ENCODE measurements around the gene RSKR. TPM values are rescaled to one million over a fixed set of nuclear protein-coding genes. Genes with fewer than 3 reads are reported as not detected.

The RSKR gene
- total RNA-seq, 1 experiment from 2014 or later, result 18.9 TPM

GRCh38 chr17:28575126-28575795, 38.7 kb downstream of the RSKR start:
- H3K9me2 ChIP-seq (ENCODE audit: insufficient read depth), result no peaks in the 10 kb centered on the region
- H3K4me2 ChIP-seq (ENCODE audit: low read length), result peak overlapping the region; percentile 50; the same call in 1 of the 2 replicates
- no peak overlapping the region for H2AFZ ChIP-seq (ENCODE audit: low read depth, low read length, poor library complexity, severe bottlenecking)
- CTCF ChIA-PET, result no interaction called here
- H4K20me1 ChIP-seq (ENCODE audit: insufficient read depth), result no peaks in the 10 kb centered on the region
- intact Hi-C loops (cut with micrococcal nuclease), result no loop called here
- no peaks in the 10 kb centered on the region for H3K27me3 ChIP-seq (ENCODE audit: insufficient read depth, low read length)
- H3K4me3 ChIP-seq (replicated peaks in 1 of 2; ENCODE audit: low read depth in 1 of 2, low read length in 2 of 2), result no peak overlapping the region
- no peak overlapping the region for H3K27ac ChIP-seq (ENCODE audit: low read depth, low read length)
- H3K4me1 ChIP-seq (ENCODE audit: control insufficient read depth in 1 of 2, insufficient read depth in 2 of 2, low read length in 2 of 2), result peaks cover 6 to 23% of the 10 kb centered on the region in 2 experiments; a peak in 3 of 4 replicates
- POLR2A ChIA-PET, result no interaction called here
- H3K79me2 ChIP-seq (ENCODE audit: insufficient read depth, low read length), result peaks cover 9% of the 10 kb centered on the region; the same call in 1 of the 2 replicates
- BruUV-seq (replicated peaks), result no TSS peak
- no peaks in the 10 kb centered on the region for H3K9me3 ChIP-seq (ENCODE audit: control insufficient read depth in 1 of 2, insufficient read depth in 1 of 2, low read depth in 1 of 2, low read length in 2 of 2)
- ATAC-seq (no peak), DNase-seq (ENCODE audit: low read depth, low spot score) (no peak)
- TF ChIP-seq EGR1 (IDR thresholded peaks at IDR 0.05; ENCODE audit: low read depth), result no peak
- TF ChIP-seq, protein P1, sequence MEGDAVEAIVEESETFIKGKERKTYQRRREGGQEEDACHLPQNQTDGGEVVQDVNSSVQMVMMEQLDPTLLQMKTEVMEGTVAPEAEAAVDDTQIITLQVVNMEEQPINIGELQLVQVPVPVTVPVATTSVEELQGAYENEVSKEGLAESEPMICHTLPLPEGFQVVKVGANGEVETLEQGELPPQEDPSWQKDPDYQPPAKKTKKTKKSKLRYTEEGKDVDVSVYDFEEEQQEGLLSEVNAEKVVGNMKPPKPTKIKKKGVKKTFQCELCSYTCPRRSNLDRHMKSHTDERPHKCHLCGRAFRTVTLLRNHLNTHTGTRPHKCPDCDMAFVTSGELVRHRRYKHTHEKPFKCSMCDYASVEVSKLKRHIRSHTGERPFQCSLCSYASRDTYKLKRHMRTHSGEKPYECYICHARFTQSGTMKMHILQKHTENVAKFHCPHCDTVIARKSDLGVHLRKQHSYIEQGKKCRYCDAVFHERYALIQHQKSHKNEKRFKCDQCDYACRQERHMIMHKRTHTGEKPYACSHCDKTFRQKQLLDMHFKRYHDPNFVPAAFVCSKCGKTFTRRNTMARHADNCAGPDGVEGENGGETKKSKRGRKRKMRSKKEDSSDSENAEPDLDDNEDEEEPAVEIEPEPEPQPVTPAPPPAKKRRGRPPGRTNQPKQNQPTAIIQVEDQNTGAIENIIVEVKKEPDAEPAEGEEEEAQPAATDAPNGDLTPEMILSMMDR (IDR thresholded peaks at IDR 0.05 in 2 of 3, conservative IDR thresholded peaks at IDR 0.05 in 1 of 3; ENCODE audit: borderline replicate concordance in 1 of 3, insufficient read depth in 1 of 3, low read depth in 2 of 3, low read length in 2 of 3), result 0 out of 6 replicates have a peak, but pooled peaks of 1 of the 3 experiments have one; percentile 10
- no peak for TF ChIP-seq ZNF274 (IDR thresholded peaks at IDR 0.05; ENCODE audit: low read depth, low read length)
- no peak for TF ChIP-seq ZFX (IDR thresholded peaks at IDR 0.05)
- TF ChIP-seq POLR2AphosphoS5 (IDR thresholded peaks at IDR 0.05; ENCODE audit: low read depth, low read length), result no peak
- TF ChIP-seq CBX3 (IDR thresholded peaks at IDR 0.05; ENCODE audit: low read depth), result no peak
- no peak for TF ChIP-seq MAX (IDR thresholded peaks at IDR 0.05)
- no peak for TF ChIP-seq CEBPB (IDR thresholded peaks at IDR 0.05; ENCODE audit: low read depth)
- RAD21 ChIA-PET (ENCODE audit: low non-redundant PET in 1 of 2, low total read pairs in 2 of 2, uncharacterized antibody in 2 of 2, unreplicated experiment in 2 of 2), result no interaction called here
- no peak overlapping the region for H3K9ac ChIP-seq (ENCODE audit: low read length)
- peaks cover 15 to 18% of the 10 kb centered on the region in 2 experiments; a peak in 3 of 4 replicates for H3K36me3 ChIP-seq (ENCODE audit: control insufficient read depth in 1 of 2, insufficient read depth in 2 of 2, low read length in 2 of 2)

Data from HCT116 (cell line).